ENCODE results near the gene NAT9. TPM values are rescaled to one million over a fixed set of nuclear protein-coding genes. Genes with fewer than 3 reads are reported as not detected.

Gene NAT9
- total RNA-seq, 2 donors from 2014 or later = 28.4 to 52.6 TPM

DNA sequence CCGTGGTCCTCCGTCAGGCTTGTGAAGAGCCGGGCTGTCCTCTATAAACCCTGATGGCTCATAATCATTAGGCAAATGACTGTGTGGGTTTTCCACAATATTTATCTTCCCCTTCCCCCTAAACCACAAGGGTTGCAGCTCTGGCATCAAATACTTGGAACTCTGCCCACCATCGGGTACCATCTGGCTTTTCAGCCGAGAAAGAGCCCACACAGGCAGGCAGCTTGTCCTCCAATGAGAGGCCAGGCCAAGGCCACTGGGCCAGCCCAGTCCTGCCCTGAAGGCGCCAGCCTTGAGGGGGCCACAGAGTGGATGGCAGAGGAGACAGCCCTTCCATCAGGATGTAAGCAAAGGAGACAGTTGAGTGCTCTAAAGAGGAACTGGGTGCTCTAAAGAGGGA, 31.8 kb upstream of the NAT9 start:
- no peak overlapping the region for H3K9ac ChIP-seq (ENCODE audit: low read depth in 2 of 2, low read length in 2 of 2)
- no peaks in the 10 kb centered on the region for H3K4me1 ChIP-seq
- intact Hi-C loops (cut with DNase I) = no loop called here
- H3K27me3 ChIP-seq = no peaks in the 10 kb centered on the region
- H3K36me3 ChIP-seq = no peaks in the 10 kb centered on the region
- no peak for DNase-seq
- H3K27ac ChIP-seq = no peak overlapping the region
- TF ChIP-seq, protein P1, sequence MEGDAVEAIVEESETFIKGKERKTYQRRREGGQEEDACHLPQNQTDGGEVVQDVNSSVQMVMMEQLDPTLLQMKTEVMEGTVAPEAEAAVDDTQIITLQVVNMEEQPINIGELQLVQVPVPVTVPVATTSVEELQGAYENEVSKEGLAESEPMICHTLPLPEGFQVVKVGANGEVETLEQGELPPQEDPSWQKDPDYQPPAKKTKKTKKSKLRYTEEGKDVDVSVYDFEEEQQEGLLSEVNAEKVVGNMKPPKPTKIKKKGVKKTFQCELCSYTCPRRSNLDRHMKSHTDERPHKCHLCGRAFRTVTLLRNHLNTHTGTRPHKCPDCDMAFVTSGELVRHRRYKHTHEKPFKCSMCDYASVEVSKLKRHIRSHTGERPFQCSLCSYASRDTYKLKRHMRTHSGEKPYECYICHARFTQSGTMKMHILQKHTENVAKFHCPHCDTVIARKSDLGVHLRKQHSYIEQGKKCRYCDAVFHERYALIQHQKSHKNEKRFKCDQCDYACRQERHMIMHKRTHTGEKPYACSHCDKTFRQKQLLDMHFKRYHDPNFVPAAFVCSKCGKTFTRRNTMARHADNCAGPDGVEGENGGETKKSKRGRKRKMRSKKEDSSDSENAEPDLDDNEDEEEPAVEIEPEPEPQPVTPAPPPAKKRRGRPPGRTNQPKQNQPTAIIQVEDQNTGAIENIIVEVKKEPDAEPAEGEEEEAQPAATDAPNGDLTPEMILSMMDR (IDR thresholded peaks at IDR 0.05) = no peak
- no peak overlapping the region for H3K4me3 ChIP-seq
- H3K9me3 ChIP-seq = no peaks in the 10 kb centered on the region

DNA sequence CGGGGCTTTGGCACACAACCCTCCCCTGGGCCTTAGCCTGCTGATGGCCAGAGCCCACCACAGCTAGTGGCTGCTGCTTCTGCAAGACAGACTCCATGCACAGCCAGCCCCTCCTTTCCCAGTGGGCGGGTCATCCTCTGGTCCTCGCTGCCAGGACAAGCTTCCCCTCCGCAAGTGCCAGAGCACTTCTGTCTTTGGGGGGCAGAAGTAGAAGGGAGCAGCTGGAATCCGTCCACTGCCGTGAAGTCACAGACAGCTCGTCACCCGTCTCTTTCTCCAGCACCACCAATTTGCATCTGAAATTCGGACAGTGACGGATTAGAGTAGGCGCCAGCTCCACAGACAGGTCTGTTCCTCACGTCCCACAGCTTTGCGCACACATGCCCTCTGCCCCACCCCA, 31.3 kb upstream of the NAT9 start:
- TF ChIP-seq, protein P1 (IDR thresholded peaks at IDR 0.05) = no peak
- Histone ChIP-seq H3K36me3 (no peaks in the 10 kb centered on the region), H3K9ac (ENCODE audit: low read depth in 2 of 2, low read length in 2 of 2) (no peak overlapping the region), H3K27ac (no peak overlapping the region), H3K27me3 (no peaks in the 10 kb centered on the region), H3K4me1 (no peaks in the 10 kb centered on the region), H3K9me3 (no peaks in the 10 kb centered on the region), H3K4me3 (no peak overlapping the region)
- DNase-seq = no peak
- intact Hi-C loops (cut with DNase I) = no loop called here

DNA sequence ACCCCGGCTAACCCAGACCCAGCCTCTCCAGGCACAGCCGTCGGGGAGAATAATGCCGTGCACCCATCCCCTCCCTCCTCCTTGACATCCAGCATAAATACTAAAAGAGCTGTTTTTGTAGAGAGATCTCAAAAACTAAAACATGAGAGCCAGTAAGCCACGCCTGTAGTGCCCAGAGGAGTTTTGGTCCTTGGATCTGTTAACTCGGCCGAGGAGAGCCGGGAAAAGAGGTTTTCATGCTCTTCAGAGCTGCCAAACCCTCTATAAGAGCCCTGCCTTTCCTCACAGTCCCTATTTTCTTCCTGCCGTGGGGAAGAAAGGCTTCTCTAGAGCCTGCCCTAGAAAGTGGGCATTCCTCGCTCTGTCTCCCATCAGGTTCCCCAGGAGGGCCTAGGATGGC, 30.2 kb upstream of the NAT9 start:
- Histone ChIP-seq H3K27me3 (no peaks in the 10 kb centered on the region), H3K4me1 (no peaks in the 10 kb centered on the region), H3K9me3 (no peaks in the 10 kb centered on the region), H3K36me3 (no peaks in the 10 kb centered on the region), H3K9ac (ENCODE audit: low read depth in 2 of 2, low read length in 2 of 2) (no peak overlapping the region), H3K27ac (no peak overlapping the region), H3K4me3 (no peak overlapping the region)
- no peak for DNase-seq
- intact Hi-C loops (cut with DNase I) = no loop called here
- TF ChIP-seq, protein P1 (IDR thresholded peaks at IDR 0.05) = no peak

DNA sequence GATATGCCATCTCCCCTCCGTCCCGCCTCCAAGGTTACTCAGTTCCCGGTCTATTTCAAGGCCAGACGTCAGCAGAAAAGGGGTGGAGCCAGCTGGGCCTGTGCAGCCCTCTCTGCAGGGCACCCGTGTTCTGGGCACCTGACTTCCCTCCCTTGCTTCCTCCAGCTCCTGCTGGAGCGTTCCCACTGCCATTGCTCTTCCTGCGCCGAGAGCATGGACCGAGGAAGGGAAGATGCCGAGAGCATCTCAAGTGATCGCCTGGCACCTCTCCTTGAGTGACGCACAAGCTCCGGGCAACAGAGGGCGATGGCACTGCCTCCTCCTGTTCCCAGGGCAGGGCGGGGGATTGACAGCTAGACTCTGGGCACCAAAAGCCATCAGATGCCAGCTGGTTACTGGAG, 29.4 kb upstream of the NAT9 start:
- TF ChIP-seq, protein P1 (IDR thresholded peaks at IDR 0.05) = no peak
- H3K4me1 ChIP-seq = no peaks in the 10 kb centered on the region
- H3K36me3 ChIP-seq = no peaks in the 10 kb centered on the region
- DNase-seq = no peak
- no peak overlapping the region for H3K27ac ChIP-seq
- intact Hi-C loops (cut with DNase I) = no loop called here
- no peaks in the 10 kb centered on the region for H3K27me3 ChIP-seq
- H3K9ac ChIP-seq (ENCODE audit: low read depth in 2 of 2, low read length in 2 of 2) = no peak overlapping the region
- no peaks in the 10 kb centered on the region for H3K9me3 ChIP-seq
- H3K4me3 ChIP-seq = no peak overlapping the region

DNA sequence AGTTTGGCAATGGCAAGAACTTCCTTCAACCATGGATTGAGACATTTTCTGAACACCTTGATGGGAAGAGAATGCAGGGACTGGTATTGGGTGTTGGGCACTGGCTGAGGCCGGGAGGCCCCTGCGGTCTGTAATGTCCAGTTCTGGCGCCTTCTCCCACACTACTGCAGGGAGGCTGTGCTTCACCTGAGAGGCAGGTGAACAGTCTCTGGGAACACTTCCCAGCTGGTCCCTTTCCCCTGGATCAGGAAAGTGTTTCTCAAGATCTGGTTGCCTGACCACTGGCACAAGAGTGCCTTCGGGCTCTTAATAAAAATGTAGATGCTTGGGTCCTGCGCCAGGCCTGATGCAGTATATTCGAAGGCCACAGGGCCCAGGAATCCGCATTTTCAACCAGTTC, 28.5 kb upstream of the NAT9 start:
- intact Hi-C loops (cut with DNase I) = no loop called here
- H3K9me3 ChIP-seq = no peaks in the 10 kb centered on the region
- no peak overlapping the region for H3K27ac ChIP-seq

More for the DNA sequence above, 28.5 kb upstream of the NAT9 start:
- Histone ChIP-seq H3K36me3 (no peaks in the 10 kb centered on the region), H3K4me3 (no peak overlapping the region), H3K4me1 (no peaks in the 10 kb centered on the region), H3K27me3 (no peaks in the 10 kb centered on the region), H3K9ac (ENCODE audit: low read depth in 2 of 2, low read length in 2 of 2) (no peak overlapping the region)
- TF ChIP-seq, protein P1 (IDR thresholded peaks at IDR 0.05) = no peak
- no peak for DNase-seq
